ENCODE data around the gene DMXL1.

The DMXL1 gene

GRCh38 chr5:119291056-119291455 lies 220.2 kb downstream of the DMXL1 start:
- no peak for DNase-seq

GRCh38 chr5:119291877-119292276 lies 221.0 kb downstream of the DMXL1 start:
- DNase-seq: no peak

GRCh38 chr5:119292701-119293515 lies 222.0 kb downstream of the DMXL1 start:
- no peak for DNase-seq

DNA sequence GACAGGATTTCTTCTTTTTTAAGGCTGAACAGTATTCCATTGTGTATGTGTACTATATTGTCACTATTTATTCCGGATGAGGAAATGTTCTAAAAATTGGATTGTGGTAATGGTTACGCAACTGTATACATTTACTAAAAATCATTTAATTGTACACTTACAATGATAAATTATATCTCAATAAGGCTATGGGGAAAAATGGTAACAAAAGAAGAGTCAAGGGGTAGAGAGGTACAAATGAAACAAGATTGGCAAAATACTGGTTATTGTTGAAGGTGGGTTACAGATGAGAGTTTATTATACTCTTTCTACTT lies 222.6 kb downstream of the DMXL1 start:
- no peak for DNase-seq

All from NK-92 treated with Interleukin-12 subunit alpha and Interleukin-12 subunit beta, amount 100 ng/mL, for 24 hours (cell line).